SW480 (cell line): ENCODE data around the gene C1QTNF2.

Source experiments
- DNase-seq: peaks from one replicate; pipeline ENCODE4 v3.0.0-alpha.2; 2016; ENCODE audit warnings: low spot score

The C1QTNF2 gene

GRCh38 chr5:160369990-160370712 is at the start of gene C1QTNF2:
Gene C1QTNF2, minus strand, starts transcription at chr5:160370626. Its CDS starts 15,615 bp downstream, at chr5:160355011.
- peak; percentile 35 for DNase-seq

GRCh38 chr5:160420331-160420610 is 49.8 kb upstream of the C1QTNF2 start:
- DNase-seq, result no peak

DNA sequence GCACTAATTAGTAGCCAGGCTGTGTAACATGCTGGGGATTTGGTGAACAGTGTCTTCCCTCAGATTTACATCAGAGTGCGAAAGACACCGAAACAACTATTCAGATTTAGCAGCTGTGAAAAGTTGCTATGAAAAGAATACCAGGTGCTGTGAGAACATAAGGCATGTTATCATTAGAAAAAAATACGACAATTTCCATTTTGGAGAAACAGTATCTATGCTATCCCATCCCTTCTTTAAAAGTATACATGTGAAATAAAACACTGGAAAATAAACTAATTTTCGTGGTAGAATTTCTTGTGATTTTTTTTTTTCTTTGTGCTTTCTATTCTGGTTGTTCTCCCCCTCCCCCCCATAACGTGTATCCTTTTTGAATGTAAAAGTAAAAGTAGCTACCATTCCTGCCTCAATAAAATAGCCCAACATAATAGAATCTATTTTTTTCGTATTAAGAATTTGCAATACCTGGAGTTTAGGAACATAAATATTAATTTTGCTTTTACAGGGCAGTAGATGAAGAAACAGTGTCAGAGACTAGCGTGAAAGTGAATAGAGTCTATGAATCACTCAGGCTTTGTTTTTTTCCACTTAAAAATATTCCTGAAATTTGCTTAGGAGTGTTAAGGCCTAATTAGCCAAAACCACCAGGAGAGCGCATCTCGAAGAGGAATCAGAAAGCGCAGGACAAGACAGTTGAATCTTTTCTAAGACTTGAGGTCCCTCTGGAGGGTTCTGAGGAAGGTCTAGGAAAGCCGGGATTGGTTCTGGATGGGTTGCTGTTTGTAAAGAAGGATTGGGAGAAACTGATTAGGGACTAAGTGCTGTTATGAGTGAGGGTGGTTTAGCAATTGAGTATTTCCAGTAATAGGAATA is 49.3 kb upstream of the C1QTNF2 start:
- DNase-seq, result no peak

GRCh38 chr5:160418561-160419457 is 48.4 kb upstream of the C1QTNF2 start, which contains the start of gene SLU7:
Gene SLU7, minus strand, starts transcription at chr5:160419081. Its CDS starts 3,787 bp downstream, at chr5:160415294.
- peak; percentile 94 for DNase-seq

DNA sequence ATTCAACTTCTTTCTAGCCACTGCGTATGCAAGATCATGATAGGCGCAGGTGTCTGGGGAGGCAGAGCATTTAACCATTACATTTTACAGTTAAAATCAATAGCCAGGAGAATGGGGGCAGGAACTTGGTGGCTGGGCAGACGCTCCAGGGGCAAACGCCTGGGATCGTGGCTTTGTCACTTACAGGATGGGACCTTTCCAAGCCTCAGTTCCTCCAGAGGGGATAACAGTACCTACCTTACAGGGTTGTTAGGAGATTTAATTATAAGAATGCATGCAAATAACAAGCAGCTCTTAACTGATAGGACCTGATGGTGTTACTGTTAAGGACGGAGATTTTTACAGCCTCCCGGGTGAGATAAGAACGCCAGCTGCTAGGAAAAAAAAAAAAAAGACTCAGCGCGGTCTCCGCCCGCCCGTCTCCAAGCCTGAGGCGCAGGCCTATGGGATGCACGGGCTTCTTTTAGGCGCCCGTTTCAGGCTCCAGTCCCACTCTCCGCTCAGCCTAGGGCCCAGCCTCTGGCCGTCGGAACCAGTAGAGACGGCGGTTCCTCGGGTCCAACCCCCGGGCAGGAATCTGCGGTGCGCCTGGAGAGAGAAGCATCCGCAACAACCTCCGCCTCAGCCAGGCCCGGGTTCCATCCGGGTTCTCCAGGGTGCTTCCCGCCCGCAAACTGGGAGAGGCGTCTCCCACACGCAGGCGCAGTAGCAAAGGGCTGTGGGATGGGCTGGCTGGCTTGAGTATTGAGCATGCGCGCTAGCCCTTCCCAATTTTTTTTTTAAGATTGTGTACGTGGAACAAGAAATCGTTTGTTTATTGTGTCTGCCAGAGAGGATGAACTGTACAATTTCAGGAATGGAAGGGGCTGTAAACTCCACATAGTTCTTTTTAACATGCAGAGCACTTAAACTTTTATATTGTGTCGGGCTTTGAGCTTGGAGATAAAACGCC is 29.3 kb upstream of the C1QTNF2 start, which contains the start of gene FAM200C:
Gene FAM200C, minus strand, starts transcription at position 653 of the 952 bp plus-strand sequence. CDS start 4,564 bp downstream, outside the sequence.
- DNase-seq, result peak; percentile 96

DNA sequence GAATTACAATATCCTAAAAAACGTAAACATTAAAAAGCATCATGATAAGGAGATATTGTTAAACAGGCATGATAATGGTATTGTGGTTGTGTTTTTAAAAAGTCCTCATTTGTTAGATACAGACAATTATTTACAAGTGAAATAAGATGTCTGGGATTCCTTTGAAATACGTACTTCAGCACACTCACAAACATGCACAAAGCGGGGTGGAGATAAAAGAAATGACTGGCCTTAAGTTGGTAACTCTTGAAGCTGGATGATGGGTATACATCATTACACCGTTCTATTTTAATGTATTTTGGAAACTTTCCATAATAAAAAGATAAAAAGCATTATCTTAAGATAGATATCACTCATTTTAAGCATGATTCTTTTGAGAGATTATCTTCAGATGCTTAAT is 28.4 kb upstream of the C1QTNF2 start:
- no peak for DNase-seq

DNA sequence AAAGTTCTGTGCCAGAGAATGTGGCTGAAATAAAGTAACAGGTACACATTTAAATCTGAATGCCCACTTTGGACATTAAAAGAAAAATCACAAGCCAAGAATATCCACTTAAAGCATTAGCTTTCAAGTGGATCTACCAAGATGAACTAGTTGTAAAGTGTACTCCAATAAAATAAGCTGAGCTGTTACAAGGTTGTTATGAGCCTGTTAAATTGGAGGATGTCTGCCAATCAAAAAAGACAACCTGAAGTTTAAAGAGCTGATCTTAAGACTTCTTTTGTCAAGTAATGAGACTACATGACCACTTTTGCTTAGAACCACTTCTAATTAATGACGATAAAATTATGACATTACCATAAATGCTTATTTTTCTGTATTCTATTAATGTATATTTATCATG is 27.1 kb upstream of the C1QTNF2 start:
- no peak for DNase-seq

GRCh38 chr5:160395111-160395510 is 24.7 kb upstream of the C1QTNF2 start:
- DNase-seq, result no peak

- DNase-seq, result peak; percentile 22
Measured at GRCh38 chr5:160390787-160391696, 20.6 kb upstream of the C1QTNF2 start.

- no peak for DNase-seq
Measured at GRCh38 chr5:160387445-160387844, 17.0 kb upstream of the C1QTNF2 start.

DNA sequence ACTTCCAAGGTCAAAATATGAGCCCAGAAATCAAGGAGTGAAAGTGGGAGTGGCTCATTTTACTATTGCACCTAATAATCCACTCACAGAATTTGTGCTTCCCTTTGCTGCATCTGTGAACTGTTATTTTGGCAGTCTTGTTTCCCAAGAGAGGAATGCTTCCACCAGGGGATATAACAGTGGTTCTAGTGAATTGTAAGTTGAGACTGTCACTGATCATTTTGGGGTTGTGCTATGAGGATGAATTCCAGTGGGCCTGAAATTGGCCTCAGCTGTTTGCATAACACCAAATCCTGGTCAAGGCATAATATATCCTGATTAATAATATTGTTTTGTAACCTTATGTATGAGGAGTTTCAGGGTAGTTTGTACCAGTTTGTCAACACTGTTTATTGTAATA is 15.1 kb upstream of the C1QTNF2 start:
- no peak for DNase-seq

DNA sequence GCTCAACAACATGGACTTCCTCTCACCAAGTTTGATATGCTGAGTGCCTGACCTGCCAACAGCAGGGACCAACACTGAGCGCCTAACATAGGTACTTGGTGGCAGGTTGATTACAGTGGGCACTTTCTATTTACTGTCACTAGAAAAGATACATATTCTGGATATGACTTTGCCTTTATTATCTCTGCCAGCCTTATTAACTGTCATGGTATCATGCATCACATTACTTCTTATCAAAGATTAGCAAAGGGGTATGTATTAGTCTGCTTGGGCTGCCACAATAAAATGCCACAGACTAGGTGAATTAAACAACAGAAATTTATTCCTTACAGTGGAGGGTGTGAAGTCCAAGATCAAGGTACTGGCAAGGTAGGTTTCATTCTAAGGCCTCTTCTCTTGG is 14.3 kb upstream of the C1QTNF2 start:
- no peak for DNase-seq

GRCh38 chr5:160382346-160382745 is 11.9 kb upstream of the C1QTNF2 start:
- no peak for DNase-seq

DNA sequence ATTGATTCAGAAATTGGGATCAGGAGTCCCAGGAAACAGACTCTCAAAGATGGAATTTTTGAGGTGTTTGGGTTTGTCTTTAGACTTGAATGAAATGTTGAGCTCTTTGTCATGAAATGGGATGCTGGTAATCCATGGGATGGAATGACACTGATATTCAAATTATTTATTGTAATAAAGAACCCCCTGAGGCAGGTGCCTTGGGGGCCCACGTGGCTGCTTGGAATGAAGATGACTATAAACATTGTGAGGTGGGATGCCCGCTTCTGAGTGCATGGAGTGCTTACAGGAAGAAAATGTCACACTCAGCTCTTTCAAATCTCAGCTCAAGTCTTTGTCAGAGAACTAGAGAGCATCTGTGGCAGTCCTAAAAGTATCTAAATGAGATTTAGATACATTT is 9.6 kb upstream of the C1QTNF2 start:
- DNase-seq, result no peak

- DNase-seq, result no peak
Measured at GRCh38 chr5:160379511-160379910, 9.1 kb upstream of the C1QTNF2 start.

DNA sequence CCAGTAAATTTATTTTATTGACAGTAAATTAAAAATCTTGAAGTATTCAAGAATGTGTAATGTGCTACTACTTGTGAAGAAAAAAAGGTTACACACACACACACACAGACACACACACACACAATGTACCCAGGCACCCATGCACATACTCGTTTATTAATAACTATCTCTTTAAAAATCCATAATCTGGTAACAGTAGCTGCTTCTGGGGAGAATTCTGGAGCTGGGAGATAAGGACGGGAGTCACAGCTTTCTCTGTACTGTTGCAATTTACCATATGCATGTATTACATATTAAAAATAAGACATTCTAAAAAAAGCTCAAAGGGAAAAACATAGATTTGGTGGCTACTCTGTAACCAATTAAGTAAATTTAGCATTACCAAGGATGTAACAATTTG is 7.9 kb upstream of the C1QTNF2 start:
- no peak for DNase-seq

GRCh38 chr5:160377651-160378050 is 7.2 kb upstream of the C1QTNF2 start:
- DNase-seq, result no peak

- DNase-seq, result no peak
Measured at GRCh38 chr5:160376416-160376815, 6.0 kb upstream of the C1QTNF2 start.

GRCh38 chr5:160375701-160376100 is 5.3 kb upstream of the C1QTNF2 start:
- DNase-seq, result no peak

DNA sequence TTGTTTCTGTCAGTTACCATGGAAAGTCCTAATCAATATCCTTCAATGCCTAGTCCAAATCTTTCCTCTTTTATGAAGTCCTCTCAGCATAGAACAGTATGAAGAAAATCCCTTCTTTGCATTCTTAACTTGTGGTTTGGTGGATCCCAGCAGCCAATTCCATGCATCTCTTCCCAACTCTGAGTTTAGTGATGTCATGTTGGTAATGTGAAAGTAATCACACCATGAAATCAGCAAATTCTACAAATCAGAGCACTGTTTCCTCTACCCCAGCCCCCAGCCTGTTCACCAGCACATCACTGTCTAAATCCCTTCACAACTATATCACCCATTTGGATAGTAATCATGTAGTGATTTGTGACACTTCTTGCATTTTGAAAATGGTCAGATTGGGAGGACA is 4.7 kb upstream of the C1QTNF2 start:
- no peak for DNase-seq
